Upper lobe of right lung (tissue), 1 donor: ENCODE measurements around the gene PIGU. TPM values are rescaled to one million over a fixed set of nuclear protein-coding genes. Genes with fewer than 3 reads are reported as not detected.
"Not testable (repeated sequence)": the region's sequence is repeated elsewhere in the genome, so short reads cannot be mapped to it uniquely, and the experiment has no call there.

Experiments
- ATAC-seq: fragments of 200-7000 bp; cut with Tn5 transposase; one replicate; pipeline ENCODE4 v1.9.1; 2020; ENCODE audit warnings: mild to moderate bottlenecking, moderate library complexity
- DNase-seq: peaks from one replicate; pipeline ENCODE4 v3.0.0-alpha.2; 2020
- H3K27ac ChIP-seq: fragments of 200-600 bp; one replicate; pipeline ENCODE4 v1.8.0; 2022
- H3K27me3 ChIP-seq: fragments of 200-600 bp; one replicate; pipeline ENCODE4 v1.8.0; 2022; ENCODE audit warnings: mild to moderate bottlenecking
- H3K36me3 ChIP-seq: fragments of 200-600 bp; one replicate; pipeline ENCODE4 v1.8.0; 2022
- H3K4me1 ChIP-seq: fragments of 200-600 bp; one replicate; pipeline ENCODE4 v1.8.0; 2022
- H3K4me3 ChIP-seq: fragments of 200-600 bp; one replicate; pipeline ENCODE4 v1.8.0; 2022; ENCODE audit warnings: mild to moderate bottlenecking
- H3K9me3 ChIP-seq: fragments of 200-600 bp; one replicate; pipeline ENCODE4 v1.8.0; 2022
- intact Hi-C: fragments of 100-400 bp; cut with DNase I; formaldehyde crosslinking; loops from one replicate; pipeline ENCODE4 v1.11.0; 2022
- total RNA-seq: library from RNA; stranded (reverse); fragmentation: NEBNext Ultra II Directional; extraction: Animal tissue kit (Norgen Biotek cat#: 25700); gene quantifications from one replicate; pipeline ENCODE4 v1.2.1, GENCODE V29; 2021
- TF ChIP-seq, protein P1 (sequence below): fragments of 200-600 bp; IDR thresholded peaks from one replicate; pipeline ENCODE4 v1.8.0; 2022; ENCODE audit warnings: antibody characterized with exemption
- donor health status: DM: no; HTN: yes; CAD: no; lungs with severe emphysema.

Gene PIGU
- total RNA-seq, 1 donor from 2014 or later, result 13.2 TPM

DNA sequence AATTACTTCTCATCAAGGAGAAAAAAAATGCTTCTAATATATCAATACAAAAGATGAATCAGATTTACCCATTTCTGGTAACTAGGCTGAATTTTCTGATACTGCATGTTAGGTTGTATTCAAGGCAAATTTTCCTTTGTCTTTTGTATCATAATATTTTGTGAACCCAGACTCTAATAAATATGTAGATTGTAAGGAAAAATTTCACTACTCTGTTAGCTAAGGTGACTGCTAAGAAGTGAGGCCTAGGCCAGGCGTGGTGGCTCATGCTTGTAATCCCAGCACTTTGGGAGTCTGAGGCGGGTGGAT, 40.0 kb upstream of the PIGU start:
- TF ChIP-seq, protein P1, sequence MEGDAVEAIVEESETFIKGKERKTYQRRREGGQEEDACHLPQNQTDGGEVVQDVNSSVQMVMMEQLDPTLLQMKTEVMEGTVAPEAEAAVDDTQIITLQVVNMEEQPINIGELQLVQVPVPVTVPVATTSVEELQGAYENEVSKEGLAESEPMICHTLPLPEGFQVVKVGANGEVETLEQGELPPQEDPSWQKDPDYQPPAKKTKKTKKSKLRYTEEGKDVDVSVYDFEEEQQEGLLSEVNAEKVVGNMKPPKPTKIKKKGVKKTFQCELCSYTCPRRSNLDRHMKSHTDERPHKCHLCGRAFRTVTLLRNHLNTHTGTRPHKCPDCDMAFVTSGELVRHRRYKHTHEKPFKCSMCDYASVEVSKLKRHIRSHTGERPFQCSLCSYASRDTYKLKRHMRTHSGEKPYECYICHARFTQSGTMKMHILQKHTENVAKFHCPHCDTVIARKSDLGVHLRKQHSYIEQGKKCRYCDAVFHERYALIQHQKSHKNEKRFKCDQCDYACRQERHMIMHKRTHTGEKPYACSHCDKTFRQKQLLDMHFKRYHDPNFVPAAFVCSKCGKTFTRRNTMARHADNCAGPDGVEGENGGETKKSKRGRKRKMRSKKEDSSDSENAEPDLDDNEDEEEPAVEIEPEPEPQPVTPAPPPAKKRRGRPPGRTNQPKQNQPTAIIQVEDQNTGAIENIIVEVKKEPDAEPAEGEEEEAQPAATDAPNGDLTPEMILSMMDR, result no peak
- H3K36me3 ChIP-seq, result peaks cover 34% of the 10 kb centered on the region
- H3K4me1 ChIP-seq, result no peaks in the 10 kb centered on the region
- ATAC-seq (no peak), DNase-seq (no peak)
- no peak overlapping the region for H3K27ac ChIP-seq
- no peaks in the 10 kb centered on the region for H3K9me3 ChIP-seq
- intact Hi-C loops, result no loop called here
- no peaks in the 10 kb centered on the region for H3K27me3 ChIP-seq
- no peak overlapping the region for H3K4me3 ChIP-seq

DNA sequence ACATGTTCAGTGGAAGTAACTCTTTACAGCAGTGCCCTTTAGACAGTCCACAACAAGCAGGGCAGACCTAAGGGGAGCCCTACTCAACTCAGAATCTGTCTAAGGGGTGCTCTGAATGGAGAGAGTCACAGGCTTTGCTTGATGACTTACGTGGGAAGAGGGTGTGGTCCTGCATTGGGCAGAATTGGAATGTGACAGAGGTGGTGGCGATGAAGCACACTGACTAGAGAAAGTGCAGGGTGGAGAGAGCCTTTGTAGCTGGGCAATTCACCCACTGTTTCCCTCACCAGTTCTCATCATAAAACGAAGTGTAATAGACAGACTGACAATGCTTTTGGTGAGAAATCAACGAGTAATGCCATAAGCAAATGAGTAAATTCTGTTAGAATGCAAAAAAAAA, 38.5 kb upstream of the PIGU start:
- no peaks in the 10 kb centered on the region for H3K27me3 ChIP-seq
- peaks cover 29% of the 10 kb centered on the region for H3K36me3 ChIP-seq
- intact Hi-C loops, result no loop called here
- no peaks in the 10 kb centered on the region for H3K9me3 ChIP-seq
- no peak overlapping the region for H3K27ac ChIP-seq
- ATAC-seq (no peak), DNase-seq (no peak)
- H3K4me3 ChIP-seq, result no peak overlapping the region
- H3K4me1 ChIP-seq, result peaks cover 3% of the 10 kb centered on the region
- TF ChIP-seq, protein P1, result no peak

DNA sequence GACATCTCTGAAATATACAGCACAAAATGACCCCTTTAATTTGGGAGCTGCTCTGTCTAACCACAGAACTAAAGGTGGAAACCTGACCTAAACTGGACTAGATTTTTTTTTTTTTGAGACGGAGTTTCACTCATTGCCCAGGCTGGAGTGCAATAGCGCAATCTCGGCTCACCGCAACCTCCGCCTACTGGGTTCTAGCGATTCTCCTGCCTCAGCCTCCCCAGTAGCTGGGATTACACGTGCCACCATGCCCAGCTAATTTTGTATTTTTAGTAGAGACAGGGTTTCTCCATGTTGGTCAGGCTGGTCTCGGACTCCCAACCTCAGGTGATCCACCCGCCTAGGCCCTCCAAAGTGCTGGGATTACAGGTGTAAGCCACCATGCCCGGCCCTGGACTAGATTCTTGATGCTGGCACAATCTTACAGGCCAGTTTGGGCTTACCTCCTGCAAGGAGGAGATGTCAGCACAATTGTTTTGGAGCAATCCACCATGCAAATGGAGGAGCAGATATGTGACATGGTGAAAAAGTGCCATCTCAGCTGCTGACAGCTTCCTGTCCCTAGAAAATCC, 37.1 kb upstream of the PIGU start:
- H3K27ac ChIP-seq, H3K4me1 ChIP-seq, H3K9me3 ChIP-seq, DNase-seq, ATAC-seq, intact Hi-C loops, H3K4me3 ChIP-seq, H3K27me3 ChIP-seq: not testable (repeated sequence)
- H3K36me3 ChIP-seq, result peaks cover 27% of the 10 kb centered on the region

DNA sequence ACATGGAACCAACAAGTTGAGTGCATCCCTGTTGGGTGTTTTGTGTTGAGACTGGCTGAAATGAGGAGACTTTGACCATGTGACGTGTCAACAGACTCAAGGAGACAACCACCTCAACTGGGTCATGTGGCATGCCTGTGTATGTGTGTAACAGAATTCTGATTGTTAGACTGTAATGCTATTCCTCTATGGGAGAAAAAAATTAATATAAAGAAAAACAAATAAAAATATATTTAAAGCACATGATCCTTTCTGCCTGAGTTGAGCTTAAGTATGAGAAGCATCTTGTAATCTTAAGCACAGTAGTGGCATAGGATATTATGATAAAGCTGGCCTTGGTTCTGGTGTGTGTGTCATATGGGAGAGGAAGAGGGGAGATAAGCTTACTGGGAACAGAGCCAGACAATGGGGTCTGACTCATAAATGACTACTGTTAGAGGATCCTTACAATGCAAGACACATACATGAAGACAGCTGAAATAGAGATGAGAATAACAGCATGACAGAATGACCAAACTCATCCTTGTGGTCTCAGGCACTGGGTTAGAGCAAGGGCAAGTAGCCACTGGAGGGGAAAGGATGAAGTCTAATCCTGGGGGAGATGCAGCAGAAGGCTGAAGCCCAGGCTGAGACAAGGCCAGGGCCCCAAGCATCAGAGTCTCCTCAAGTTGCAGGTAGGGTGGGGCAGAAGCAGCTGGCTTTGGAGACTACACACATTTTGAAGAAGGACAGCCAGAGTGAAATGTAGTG, 36.5 kb upstream of the PIGU start:
- H3K9me3 ChIP-seq, result no peaks in the 10 kb centered on the region
- ATAC-seq, result no peak
- peaks cover 6% of the 10 kb centered on the region for H3K4me1 ChIP-seq
- intact Hi-C loops, result no loop called here
- DNase-seq, result no peak
- no peaks in the 10 kb centered on the region for H3K27me3 ChIP-seq
- H3K4me3 ChIP-seq, result no peak overlapping the region
- TF ChIP-seq, protein P1, result no peak
- no peak overlapping the region for H3K27ac ChIP-seq
- peaks cover 22% of the 10 kb centered on the region for H3K36me3 ChIP-seq

DNA sequence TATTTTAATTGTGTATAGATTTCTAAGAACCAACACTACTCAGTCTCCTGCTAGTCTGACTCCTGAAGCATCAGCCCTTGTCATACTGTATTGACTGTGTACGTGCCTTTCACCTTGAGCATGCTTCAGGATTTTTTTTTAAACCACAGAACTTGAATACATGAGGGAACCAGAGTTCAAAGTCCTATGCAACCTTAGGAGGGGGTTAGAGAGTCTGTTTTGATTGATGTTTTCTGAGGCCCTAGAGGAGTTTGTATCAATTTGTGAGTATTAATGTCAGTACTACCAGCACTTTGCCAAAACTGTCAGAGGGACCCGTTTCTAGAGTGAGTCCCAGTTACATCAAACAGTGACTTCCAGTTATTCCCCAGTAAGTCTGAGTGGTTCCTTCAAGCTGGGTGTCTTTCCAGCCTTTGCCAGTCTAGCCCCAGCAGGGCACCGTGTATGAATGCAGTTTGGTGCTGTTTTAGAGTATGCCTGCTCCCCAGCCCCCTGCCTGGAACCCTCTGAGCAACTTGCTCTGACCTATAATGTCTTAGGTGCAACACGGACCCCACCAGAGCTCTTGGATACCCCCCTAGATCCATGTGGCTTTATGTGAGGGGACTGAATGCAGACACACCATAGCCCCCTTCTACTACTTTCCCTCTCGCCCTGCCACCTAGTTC, 35.8 kb upstream of the PIGU start:
- peaks cover 6% of the 10 kb centered on the region for H3K4me1 ChIP-seq
- TF ChIP-seq, protein P1, result no peak
- no peaks in the 10 kb centered on the region for H3K27me3 ChIP-seq
- ATAC-seq (no peak), DNase-seq (no peak)
- no peak overlapping the region for H3K4me3 ChIP-seq
- H3K36me3 ChIP-seq, result peaks cover 22% of the 10 kb centered on the region
- intact Hi-C loops, result no loop called here
- H3K27ac ChIP-seq, result no peak overlapping the region
- H3K9me3 ChIP-seq, result no peaks in the 10 kb centered on the region

DNA sequence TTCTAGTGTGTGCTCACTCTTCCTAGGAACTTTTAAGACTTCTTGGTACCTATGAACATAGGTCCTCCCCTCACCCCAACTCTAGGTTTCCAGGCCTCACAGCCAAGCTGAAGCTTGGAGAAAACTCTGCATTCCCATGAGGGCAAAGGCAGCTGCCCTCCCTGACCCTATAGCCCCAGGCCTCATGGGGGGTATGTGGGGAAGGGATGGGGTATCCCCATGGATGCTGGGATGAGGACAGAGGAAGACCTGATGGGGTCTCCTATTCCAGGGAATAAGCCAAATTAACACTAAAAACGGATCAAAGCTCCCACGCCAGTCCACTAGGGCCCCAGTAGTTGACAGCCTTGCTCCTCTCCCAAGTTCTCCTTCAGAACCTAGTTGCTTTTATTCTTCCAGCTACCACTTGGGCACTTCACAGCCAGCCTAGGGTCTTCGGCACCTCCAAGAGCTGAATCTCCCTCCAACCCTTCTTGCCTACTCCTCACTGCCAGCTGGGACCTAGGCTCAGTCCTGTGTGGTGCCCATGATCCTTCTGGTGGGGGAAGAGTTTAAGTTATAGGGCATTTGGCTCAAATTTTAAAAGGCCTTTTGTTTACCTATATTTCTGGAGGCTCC, 35.0 kb upstream of the PIGU start:
- Histone ChIP-seq H3K4me3 (no peak overlapping the region), H3K9me3 (no peaks in the 10 kb centered on the region), H3K4me1 (peaks cover 6% of the 10 kb centered on the region), H3K36me3 (peaks cover 22% of the 10 kb centered on the region), H3K27me3 (no peaks in the 10 kb centered on the region), H3K27ac (no peak overlapping the region)
- intact Hi-C loops, result no loop called here
- TF ChIP-seq, protein P1, result no peak
- DNase-seq, result no peak
- no peak for ATAC-seq
